ENCODE measurements around the gene TSSK2. TPM values are rescaled to one million over a fixed set of nuclear protein-coding genes. Genes with fewer than 3 reads are reported as not detected.
A peak's percentile ranks its signal among the peaks of the same experiment; 100 is the strongest.

The TSSK2 gene
- total and polyA plus RNA-seq, 2 of the 8 experiments (the other 6 are each of a cell fraction or from before 2014, with no cell fraction given), result not detected

- Histone ChIP-seq H3K79me1 (ENCODE audit: low read depth, low read length) (no peaks in the 10 kb centered on the region; the same call in 1 of the 2 replicates), H3K14ac (ENCODE audit: insufficient read length) (no peak overlapping the region), H2BK120ac (replicated peaks; ENCODE audit: low read depth, low read length) (no peak overlapping the region), H4K91ac (replicated peaks; ENCODE audit: insufficient read length, low read length) (no peak overlapping the region), H3K4me2 (ENCODE audit: insufficient read depth in 1 of 2, low read depth in 2 of 2, low read length in 2 of 2) (peak overlapping the region; percentile 40 to 71), H2BK20ac (ENCODE audit: low read length) (no peak overlapping the region), H2BK12ac (ENCODE audit: low read depth, low read length) (no peak overlapping the region), H3K27ac (ENCODE audit: low read depth, low read length) (no peak overlapping the region), H2BK15ac (ENCODE audit: low read length) (no peak overlapping the region), H3K4me1 (replicated peaks in 1 of 4; ENCODE audit: control insufficient read depth in 3 of 4, insufficient read depth in 4 of 4, low read length in 3 of 4) (peaks cover 0 to 12% (median 6%) of the 10 kb centered on the region in 4 experiments; a peak in 5 of 7 replicates), H2AFZ (ENCODE audit: low read length) (no peak overlapping the region), H4K8ac (ENCODE audit: extremely low read depth, insufficient read depth, low read length) (peak overlapping the region; percentile 85), H3K9me3 (ENCODE audit: insufficient read depth in 2 of 2, low read depth in 1 of 2, low read length in 1 of 2) (0 out of 4 replicates have a peak, but pooled peaks cover 0 to 6% of the 10 kb centered on the region in 2 experiments), H3K23me2 (ENCODE audit: low read depth, low read length) (peaks cover 12% of the 10 kb centered on the region; the same call in 1 of the 2 replicates), H3K4me3 (ENCODE audit: extremely low read depth in 1 of 4, insufficient read depth in 2 of 4, low read depth in 3 of 4, low read length in 4 of 4) (peak overlapping the region in 2 of 4 experiments; percentile 3 to 53; a peak in 4 of 8 replicates), H3K56ac (replicated peaks; ENCODE audit: insufficient read length, low read depth, low read length) (no peak overlapping the region), H3K79me2 (ENCODE audit: control insufficient read depth in 1 of 2, insufficient read depth in 2 of 2, low read length in 2 of 2) (peaks cover 0 to 7% of the 10 kb centered on the region in 2 experiments; a peak in 2 of 4 replicates), H3K36me3 (ENCODE audit: control insufficient read depth in 2 of 4, insufficient read depth in 4 of 4, low read length in 3 of 4) (peaks cover 0 to 12% (median 0%) of the 10 kb centered on the region in 4 experiments; a peak in 1 of 8 replicates), H2BK5ac (ENCODE audit: low read depth, low read length) (no peak overlapping the region), H3K23ac (ENCODE audit: insufficient read length) (no peak overlapping the region), H3K9ac (replicated peaks in 1 of 4; ENCODE audit: extremely low read depth in 1 of 4, low read depth in 3 of 4, low read length in 3 of 4) (no peak overlapping the region), H2AK5ac (ENCODE audit: low read depth, low read length) (no peak overlapping the region), H3K27me3 (replicated peaks in 1 of 4; ENCODE audit: control insufficient read depth in 3 of 4, extremely low read depth in 1 of 4, insufficient read depth in 3 of 4, low read length in 3 of 4) (peaks cover 52 to 71% (median 60%) of the 10 kb centered on the region in 4 experiments), H4K5ac (ENCODE audit: insufficient read length, low read depth, low read length) (no peak overlapping the region), H3K4ac (replicated peaks; ENCODE audit: insufficient read length, low read depth, low read length) (peak overlapping the region; percentile 41), H4K20me1 (replicated peaks in 1 of 2; ENCODE audit: control insufficient read depth in 1 of 2, insufficient read depth in 2 of 2, low read length in 2 of 2) (peaks cover 2 to 11% of the 10 kb centered on the region in 2 experiments), H3K18ac (ENCODE audit: extremely low read depth, low read length) (no peak overlapping the region)
- DNase-seq (ENCODE audit: low read depth in 1 of 2, low spot score in 2 of 2) (no peak), FAIRE-seq (no peak)
- 72% methylated on average over 33 of the region's 33 CpGs; no CpG with 5 or more reads in 1 of the 2 experiments for WGBS, 2 experiments (ENCODE audit: extremely low coverage in 1 of 2, insufficient coverage in 1 of 2, insufficient read length in 1 of 2, insufficient replicate concordance in 2 of 2, low coverage in 1 of 2, low lambda C conversion rate in 2 of 2, missing lambda C conversion rate in 1 of 2)
- CTCF ChIA-PET (ENCODE audit: partially characterized antibody), result interaction anchor here (0.6 to 2.8 kb wide), 3 partner anchors 12 to 216 kb away, joined by 3 to 13 read pairs (median 3); partner anchors contain the start of gene SLC25A1
- POLR2A ChIA-PET (ENCODE audit: partially characterized antibody), result interaction anchor here (1.1 to 2.3 kb wide), 6 partner anchors 10 to 138 kb away, joined by 3 to 7 read pairs (median 4); partner anchors contain the start of gene DGCR2
- TF ChIP-seq EGR1 (IDR thresholded peaks at IDR 0.05; ENCODE audit: borderline replicate concordance, low read depth, low read length) (no peak), SUZ12 (IDR thresholded peaks at IDR 0.05; ENCODE audit: low read length) (no peak), RNF2 (IDR thresholded peaks at IDR 0.05; ENCODE audit: borderline replicate concordance, low read depth, low read length, missing control alignments, poor library complexity, severe bottlenecking) (no peak), CBX8 (IDR thresholded peaks at IDR 0.05; ENCODE audit: borderline replicate concordance, low read depth, low read length) (no peak), CBX5 (IDR thresholded peaks at IDR 0.05; ENCODE audit: low read depth, low read length) (no peak), CHD1 (IDR thresholded peaks at IDR 0.05; ENCODE audit: low read depth, low read length) (no peak), RBBP5 (IDR thresholded peaks at IDR 0.05; ENCODE audit: borderline replicate concordance, low read depth, low read length) (no peak), EP300 (IDR thresholded peaks at IDR 0.05; ENCODE audit: borderline replicate concordance in 1 of 2, low read depth in 2 of 2, low read length in 2 of 2) (no peak), GABPA (IDR thresholded peaks at IDR 0.05; ENCODE audit: borderline replicate concordance, insufficient read depth, low read length) (no peak), HDAC6 (IDR thresholded peaks at IDR 0.05; ENCODE audit: low read depth, low read length) (no peak), ZNF274 (IDR thresholded peaks at IDR 0.05; ENCODE audit: borderline replicate concordance, extremely low read depth, low read length) (no peak)
Measured at GRCh38 chr22:19148417-19149046, 17.4 kb downstream of the TSSK2 start.

Data from H1 (cell line).